Adrenal gland (tissue), 12 donors: Measurements from ENCODE around the gene KRTAP10-7. TPM values are rescaled to one million over a fixed set of nuclear protein-coding genes. Genes with fewer than 3 reads are reported as not detected.
"Not testable (repeated sequence)": the region's sequence is repeated elsewhere in the genome, so short reads cannot be mapped to it uniquely, and the experiment has no call there.

Experiments
- DNase-seq, 7 donors: peaks; one replicate each; pipeline ENCODE4 v3.0.0-alpha.2; 2019 to 2020
- H3K27ac ChIP-seq, 5 donors: fragments of 200-600 bp; sonication (generic) in 4 of 5; 1 replicate in 3 of 5; 2 replicates in 2 of 5; pipeline versions ENCODE4 v1.5.1 to v1.8.0; 2016 to 2020; ENCODE audit warnings: mild to moderate bottlenecking in 1 of 5
- H3K27me3 ChIP-seq: fragments of 200-600 bp; 2 replicates; pipeline ENCODE4 v1.8.0; 2021
- H3K36me3 ChIP-seq, 2 donors: fragments of 200-600 bp; replicated peaks in 1 of 2; 1 replicate in 1 of 2; 2 replicates in 1 of 2; pipeline versions ENCODE4 v1.5.1 to v1.8.0; 2018 to 2022
- H3K4me1 ChIP-seq, 2 donors: fragments of 200-600 bp; replicated peaks in 1 of 2; 1 replicate in 1 of 2; 2 replicates in 1 of 2; pipeline versions ENCODE4 v1.5.1 to v1.8.0; 2018 to 2021
- H3K4me3 ChIP-seq, 4 donors: fragments of 200-600 bp; sonication (generic) in 3 of 4; one replicate each; pipeline ENCODE4 v1.5.1; 2016 to 2018
- H3K9me3 ChIP-seq, 3 donors: fragments of 200-600 bp; sonication (generic) in 1 of 3; replicated peaks in 1 of 3; 1 replicate in 2 of 3; 2 replicates in 1 of 3; pipeline versions ENCODE4 v1.5.1 to v1.8.0; 2016 to 2021
- CTCF ChIP-seq, 6 experiments: fragments of 450-650 bp in 4 of 6; fragments of 200-600 bp in 2 of 6; sonication (generic) in 1 of 6; IDR thresholded peaks; 1 replicate in 5 of 6; 2 replicates in 1 of 6; pipeline versions ENCODE4 v1.5.1 to v1.8.0; 2016 to 2021; ENCODE audit warnings: antibody characterized with exemption in 6 of 6, mild to moderate bottlenecking in 2 of 6, moderate library complexity in 1 of 6
- POLR2A ChIP-seq, 2 donors: fragments of 450-650 bp; IDR thresholded peaks; one replicate each; pipeline ENCODE4 v1.6.1; 2017; ENCODE audit warnings: antibody characterized with exemption in 2 of 2, mild to moderate bottlenecking in 2 of 2, moderate library complexity in 1 of 2
- WGBS, 4 donors: extraction: QIAGEN DNeasy Blood & Tissue Kit in 2 of 4; methylation state at CpG; one replicate each; pipeline versions ENCODE4 v1.1.5 to v1.1.7; 2013 to 2017; 5-methylcytosine and 5-hydroxymethylcytosine counted together
- intact Hi-C, 2 donors: fragments of 100-400 bp; cut with DNase I; formaldehyde crosslinking; loops; one replicate each; pipeline versions ENCODE4 v1.14.1 to v1.15.0; 2022 to 2023
- polyA plus RNA-seq, 3 donors: library from polyadenylated mRNA; stranded (reverse); fragments of 200-250 nt in 2 of 3; fragments of 350-450 nt in 1 of 3; fragmentation: Illumina TruSeq in 1 of 3; extraction: RNeasy Lipid Tissue Mini Kit (QIAGEN cat#74804) in 1 of 3; gene quantifications; one replicate each; pipeline ENCODE4 v1.2.3, GENCODE V29; 2013 to 2014
- total RNA-seq, 9 donors: library from RNA; depleted of rRNA in 4 of 9; stranded (reverse); fragments of >200 nt in 4 of 9; fragments of 120-200 nt in 1 of 9; fragmentation: NEBNext Ultra II Directional in 1 of 9; extraction: Animal tissue kit (Norgen Biotek cat#: 25700) in 1 of 9; gene quantifications; one replicate each; pipeline versions ENCODE4 v1.1.0 to v1.2.4, GENCODE V29; 2013 to 2023
- donor health status: healthy with polysubstance abuse.
- donor health status: Bipolar disorder and iron deficiency.
- donor health status: DM: yes; HTN: yes; CAD: no.
- donor health status: DM: no; HTN: no; CAD: no.
- donor health status: DM: no; HTN: no; CAD: no.
- donor health status: DM: yes; HTN: yes; CAD: no.

KRTAP10-7 gene
- total and polyA plus RNA-seq, 12 donors = not detected

DNA sequence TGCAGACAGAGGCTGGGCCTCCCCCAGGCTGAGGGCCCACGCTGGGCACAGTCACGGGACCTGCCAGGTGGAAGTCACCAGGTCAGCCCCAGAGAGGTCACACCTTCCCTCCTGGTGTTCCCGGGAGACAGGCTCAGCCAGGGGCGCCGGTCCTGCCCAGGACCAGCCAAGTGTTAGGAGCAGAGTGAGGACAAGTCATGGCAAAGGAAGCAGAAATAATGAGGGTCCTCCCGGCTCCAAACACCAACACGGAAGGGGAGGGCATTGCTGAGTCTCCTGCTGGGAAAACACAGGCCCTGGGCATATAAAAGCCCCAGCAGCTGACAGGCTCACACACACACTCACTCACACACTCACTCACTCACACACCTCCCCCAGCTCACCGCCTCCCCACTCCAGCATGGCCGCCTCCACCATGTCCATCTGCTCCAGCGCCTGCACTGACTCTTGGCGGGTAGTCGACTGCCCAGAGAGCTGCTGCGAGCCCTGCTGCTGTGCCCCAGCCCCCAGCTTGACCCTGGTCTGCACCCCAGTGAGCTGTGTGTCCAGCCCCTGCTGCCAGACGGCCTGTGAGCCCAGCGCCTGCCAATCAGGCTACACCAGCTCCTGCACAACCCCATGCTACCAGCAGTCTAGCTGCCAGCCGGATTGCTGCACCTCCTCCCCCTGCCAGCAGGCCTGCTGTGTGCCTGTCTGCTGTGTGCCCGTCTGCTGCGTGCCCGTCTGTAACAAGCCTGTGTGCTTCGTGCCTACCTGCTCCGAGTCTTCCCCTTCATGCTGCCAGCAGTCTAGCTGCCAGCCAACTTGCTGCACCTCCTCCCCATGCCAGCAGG, 36.8 kb downstream of the KRTAP10-7 start, which contains the start of gene KRTAP10-10:
Gene KRTAP10-10, plus strand, starts transcription at position 339 of the 833 bp plus-strand sequence. Its CDS starts 62 bp downstream, at position 401.
- no peaks in the 10 kb centered on the region for H3K27me3 ChIP-seq
- H3K4me3 ChIP-seq = no peak within 1 kb of the TSS
- no peaks in the 10 kb centered on the region for H3K4me1 ChIP-seq
- intact Hi-C loops = no loop called here
- H3K36me3 ChIP-seq = no peaks in the 10 kb centered on the region
- no peak for TF ChIP-seq CTCF (IDR thresholded peaks at IDR 0.05)
- TF ChIP-seq POLR2A (IDR thresholded peaks at IDR 0.05) = no peak
- DNase-seq = peak in 1 of 7 donors; percentile 11
- no peaks in the 10 kb centered on the region for H3K9me3 ChIP-seq
- WGBS, 4 donors = 22 to 56% (median 54%) methylated on average over 5 to 21 of the region's 21 CpGs
- no peak within 1 kb of the TSS for H3K27ac ChIP-seq

- intact Hi-C loops = not testable (repeated sequence)
Measured at GRCh38 chr21:44637851-44638348, 37.5 kb downstream of the KRTAP10-7 start.

DNA sequence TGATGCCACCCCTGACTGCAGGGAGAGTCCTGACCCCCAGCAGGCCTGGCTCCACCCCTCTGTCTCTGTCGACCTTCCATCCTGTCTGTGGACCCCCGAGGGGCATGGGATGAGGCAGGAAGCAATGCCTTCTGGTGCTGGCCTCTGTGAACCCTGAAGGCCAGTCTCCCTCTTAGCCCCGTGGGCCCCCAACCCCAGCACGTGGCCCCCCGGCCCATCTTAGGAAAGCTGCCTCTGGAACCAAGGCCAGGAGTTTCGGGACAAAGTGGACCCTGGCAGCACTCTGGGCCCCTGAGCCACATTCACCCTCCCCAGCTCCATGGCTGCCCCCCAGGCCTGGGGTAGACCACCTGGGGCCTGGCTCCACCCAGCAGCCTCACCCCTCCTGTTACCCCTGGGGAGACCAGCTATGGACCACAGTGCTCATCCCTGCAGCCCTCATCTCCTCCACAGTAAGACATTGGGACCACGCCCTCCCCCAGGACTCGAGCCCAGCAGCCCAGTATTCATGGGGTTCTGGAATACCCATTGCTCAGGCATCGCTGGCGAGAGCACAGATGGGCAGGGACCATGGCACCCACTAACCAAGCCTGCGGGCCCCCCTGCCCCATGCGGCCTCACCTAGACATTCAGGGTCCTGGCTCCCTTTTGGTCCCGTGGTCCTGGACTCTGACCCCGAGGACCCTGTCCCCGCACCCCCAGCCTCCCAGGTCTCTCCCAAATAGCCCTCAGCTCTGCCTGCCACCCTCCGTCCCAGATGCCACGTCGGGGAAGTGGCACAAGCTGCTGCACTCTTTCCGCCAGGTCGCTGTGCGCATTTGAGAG, 38.3 kb downstream of the KRTAP10-7 start:
- WGBS, 4 donors = 67 to 79% (median 72%) methylated on average over 12 to 21 of the region's 21 CpGs; no CpG with 5 or more reads in 1 of the 4 donors
- H3K4me1 ChIP-seq, H3K27ac ChIP-seq, DNase-seq, H3K9me3 ChIP-seq, H3K27me3 ChIP-seq, intact Hi-C loops, H3K36me3 ChIP-seq, H3K4me3 ChIP-seq: not testable (repeated sequence)

More at GRCh38 chr21:44637851-44638348, 37.5 kb downstream of the KRTAP10-7 start:
- not testable (repeated sequence) for H3K27ac ChIP-seq, H3K4me3 ChIP-seq, H3K27me3 ChIP-seq, H3K36me3 ChIP-seq, H3K9me3 ChIP-seq, H3K4me1 ChIP-seq
- peak in 1 of 7 donors; percentile 3 for DNase-seq
- 58 to 68% (median 60%) methylated on average over 6 to 11 of the region's 12 CpGs for WGBS, 4 donors

- Histone ChIP-seq H3K27me3 (no peaks in the 10 kb centered on the region), H3K27ac (no peak overlapping the region), H3K4me3 (no peak overlapping the region), H3K4me1 (no peaks in the 10 kb centered on the region), H3K36me3 (no peaks in the 10 kb centered on the region), H3K9me3 (no peaks in the 10 kb centered on the region)
- no peak for TF ChIP-seq POLR2A (IDR thresholded peaks at IDR 0.05)
- TF ChIP-seq CTCF (IDR thresholded peaks at IDR 0.05) = no peak
- 78 to 86% (median 82%) methylated on average over 6 to 12 of the region's 12 CpGs for WGBS, 4 donors
- intact Hi-C loops = no loop called here
- DNase-seq = no peak
Measured at GRCh38 chr21:44639331-44639655, 38.9 kb downstream of the KRTAP10-7 start.

DNA sequence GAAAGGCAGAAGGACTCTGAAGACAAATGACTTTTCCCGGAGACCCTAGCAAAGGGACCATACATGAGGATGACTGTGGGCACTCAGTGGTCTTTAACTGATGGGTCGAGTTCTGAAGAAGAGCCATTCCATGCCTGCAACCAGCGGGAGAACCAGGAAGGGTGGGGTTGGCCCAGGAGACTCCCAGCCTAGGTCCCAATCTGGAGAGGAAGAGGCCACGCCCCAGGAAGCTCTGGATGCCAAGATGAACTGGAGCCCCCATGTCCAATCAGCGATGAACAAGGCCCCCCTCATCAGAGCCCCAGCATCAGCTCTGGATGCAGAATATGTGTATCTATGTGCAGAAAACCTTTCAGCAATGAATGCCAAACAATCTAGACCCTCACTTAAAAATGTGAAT, 40.4 kb downstream of the KRTAP10-7 start:
- TF ChIP-seq POLR2A (IDR thresholded peaks at IDR 0.05) (no peak), CTCF (IDR thresholded peaks at IDR 0.05) (no peak)
- H3K27me3 ChIP-seq = no peaks in the 10 kb centered on the region
- no peak overlapping the region for H3K4me3 ChIP-seq
- 86 to 91% (median 88%) methylated on average over 5 of the region's 5 CpGs for WGBS, 4 donors
- H3K4me1 ChIP-seq = no peaks in the 10 kb centered on the region
- H3K27ac ChIP-seq = no peak overlapping the region
- no peaks in the 10 kb centered on the region for H3K9me3 ChIP-seq
- no peaks in the 10 kb centered on the region for H3K36me3 ChIP-seq
- intact Hi-C loops = no loop called here
- DNase-seq = no peak
